Kidney capillary endothelial cell (primary cell): ENCODE measurements around the gene FGF12.

ENCODE experiments used
- DNase-seq: peaks from one replicate; pipeline ENCODE4 v3.0.0-alpha.2; 2018; ENCODE audit warnings: low spot score

FGF12 gene

GRCh38 chr3:192092388-192093005 lies 634.8 kb downstream of the FGF12 start:
- no peak for DNase-seq

GRCh38 chr3:192091831-192092230 lies 635.5 kb downstream of the FGF12 start:
- no peak for DNase-seq

- no peak for DNase-seq
Measured at GRCh38 chr3:192090586-192090985, 636.8 kb downstream of the FGF12 start.
